OCI-LY1 (cell line): ENCODE results near the gene INO80E.

ENCODE experiments used
- H2AFZ ChIP-seq: fragments of 200-600 bp; sonication (generic), shearing (Covaris generic); 2 replicates; pipeline ENCODE4 v1.6.0; 2014; ENCODE audit warnings: antibody characterized with exemption, mild to moderate bottlenecking, low read length
- H3F3A ChIP-seq: fragments of 200-600 bp; sonication (generic), shearing (Covaris generic); 2 replicates; pipeline ENCODE4 v1.6.0; 2014; ENCODE audit warnings: mild to moderate bottlenecking, antibody characterized with exemption, low read length, moderate library complexity; ENCODE audit not compliant: insufficient read depth
- H3K27ac ChIP-seq: fragments of 200-600 bp; sonication (generic); 2 replicates; pipeline ENCODE4 v1.5.1; 2014; ENCODE audit warnings: low read length, mixed run types, mild to moderate bottlenecking, low read depth; ENCODE audit not compliant: poor library complexity, severe bottlenecking
- H3K27me3 ChIP-seq: fragments of 200-600 bp; sonication (generic); 2 replicates; pipeline ENCODE4 v1.6.0; 2014; ENCODE audit warnings: antibody characterized with exemption, mild to moderate bottlenecking, low read length, moderate library complexity; ENCODE audit not compliant: insufficient read depth
- H3K36me3 ChIP-seq: fragments of 200-600 bp; sonication (generic); 2 replicates; pipeline ENCODE4 v1.6.1; 2014; ENCODE audit warnings: mild to moderate bottlenecking, antibody characterized with exemption, low read length, moderate library complexity, mixed read lengths; ENCODE audit not compliant: insufficient read depth
- H3K4me1 ChIP-seq: fragments of 200-600 bp; sonication (generic); 2 replicates; pipeline ENCODE4 v1.5.1; 2014; ENCODE audit warnings: mild to moderate bottlenecking, low read length, moderate library complexity; ENCODE audit not compliant: insufficient read depth, severe bottlenecking
- H3K4me2 ChIP-seq: fragments of 200-600 bp; sonication (generic), shearing (Covaris generic); 2 replicates; pipeline ENCODE4 v1.6.1; 2014; ENCODE audit warnings: low read length
- H3K4me3 ChIP-seq: fragments of 200-600 bp; sonication (generic); 2 replicates; pipeline ENCODE4 v1.5.1; 2014; ENCODE audit warnings: low read length, low read depth, mild to moderate bottlenecking, mixed read lengths; ENCODE audit not compliant: poor library complexity, severe bottlenecking
- H3K79me2 ChIP-seq: fragments of 200-600 bp; shearing (Covaris generic); 2 replicates; pipeline ENCODE4 v1.6.1; 2016; ENCODE audit warnings: mixed run types, low read length, mixed read lengths; ENCODE audit not compliant: insufficient read depth
- H3K9ac ChIP-seq: fragments of 200-600 bp; sonication (generic), shearing (Covaris generic); 2 replicates; pipeline ENCODE4 v1.6.1; 2014; ENCODE audit warnings: mild to moderate bottlenecking, low read length, mixed read lengths
- H3K9me2 ChIP-seq: fragments of 200-600 bp; sonication (generic), shearing (Covaris generic); 2 replicates; pipeline ENCODE4 v1.6.1; 2014; ENCODE audit warnings: low read depth, mild to moderate bottlenecking, low read length, mixed read lengths
- H3K9me3 ChIP-seq: fragments of 200-600 bp; shearing (Covaris generic); 2 replicates; pipeline ENCODE4 v1.6.1; 2014; ENCODE audit warnings: low read length, mixed read lengths
- H4K20me1 ChIP-seq: fragments of 200-600 bp; sonication (generic), shearing (Covaris generic); 2 replicates; pipeline ENCODE4 v1.6.0; 2016; ENCODE audit warnings: mild to moderate bottlenecking, low read length; ENCODE audit not compliant: insufficient read depth
- EZH2 ChIP-seq: fragments of 200-600 bp; sonication (generic), shearing (Covaris generic); IDR thresholded peaks from 2 replicates; pipeline ENCODE4 v1.8.0; 2017; ENCODE audit warnings: borderline replicate concordance, mixed run types, mild to moderate bottlenecking, antibody characterized with exemption, low read length, moderate library complexity, mixed read lengths
- TF ChIP-seq, protein P1 (sequence below): fragments of 200-600 bp; sonication (generic), shearing (Covaris generic); IDR thresholded peaks from 2 replicates; pipeline ENCODE4 v1.5.1; 2017; ENCODE audit warnings: mild to moderate bottlenecking, antibody characterized with exemption, low read length, moderate library complexity, mixed read lengths

The INO80E gene

DNA sequence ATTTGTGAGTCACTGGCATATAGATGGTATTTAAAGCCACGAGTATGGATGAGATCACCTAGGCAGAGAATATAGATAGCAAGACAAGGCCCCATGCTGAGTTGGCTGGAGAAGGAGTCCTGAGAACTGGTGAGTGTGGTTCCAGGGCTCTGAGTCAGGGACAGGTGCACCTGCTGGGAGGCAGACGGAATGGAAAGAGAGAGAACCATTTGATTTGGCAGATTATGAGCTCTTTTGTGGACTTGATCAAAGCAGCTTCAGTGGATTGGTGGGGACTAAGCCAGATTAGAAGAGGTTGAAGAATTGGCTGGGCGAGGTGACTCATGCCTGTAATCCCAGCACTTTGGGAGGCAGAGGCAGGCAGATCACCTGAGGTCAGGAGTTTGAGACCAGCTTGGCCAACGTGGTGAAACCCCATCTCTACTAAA is 22.7 kb downstream of the INO80E start:
- H3K4me3 ChIP-seq, result no peak overlapping the region
- no peaks in the 10 kb centered on the region for H3K79me2 ChIP-seq
- H3K27me3 ChIP-seq, result peaks cover 9% of the 10 kb centered on the region; the same call in 1 of the 2 replicates
- TF ChIP-seq, protein P1, sequence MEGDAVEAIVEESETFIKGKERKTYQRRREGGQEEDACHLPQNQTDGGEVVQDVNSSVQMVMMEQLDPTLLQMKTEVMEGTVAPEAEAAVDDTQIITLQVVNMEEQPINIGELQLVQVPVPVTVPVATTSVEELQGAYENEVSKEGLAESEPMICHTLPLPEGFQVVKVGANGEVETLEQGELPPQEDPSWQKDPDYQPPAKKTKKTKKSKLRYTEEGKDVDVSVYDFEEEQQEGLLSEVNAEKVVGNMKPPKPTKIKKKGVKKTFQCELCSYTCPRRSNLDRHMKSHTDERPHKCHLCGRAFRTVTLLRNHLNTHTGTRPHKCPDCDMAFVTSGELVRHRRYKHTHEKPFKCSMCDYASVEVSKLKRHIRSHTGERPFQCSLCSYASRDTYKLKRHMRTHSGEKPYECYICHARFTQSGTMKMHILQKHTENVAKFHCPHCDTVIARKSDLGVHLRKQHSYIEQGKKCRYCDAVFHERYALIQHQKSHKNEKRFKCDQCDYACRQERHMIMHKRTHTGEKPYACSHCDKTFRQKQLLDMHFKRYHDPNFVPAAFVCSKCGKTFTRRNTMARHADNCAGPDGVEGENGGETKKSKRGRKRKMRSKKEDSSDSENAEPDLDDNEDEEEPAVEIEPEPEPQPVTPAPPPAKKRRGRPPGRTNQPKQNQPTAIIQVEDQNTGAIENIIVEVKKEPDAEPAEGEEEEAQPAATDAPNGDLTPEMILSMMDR, result no peak
- TF ChIP-seq EZH2, result no peak
- H3K27ac ChIP-seq, result no peak overlapping the region
- H3K9me2 ChIP-seq, result no peaks in the 10 kb centered on the region
- H2AFZ ChIP-seq, result no peak overlapping the region
- H3F3A ChIP-seq, result no peaks in the 10 kb centered on the region
- H3K4me2 ChIP-seq, result no peak overlapping the region
- no peaks in the 10 kb centered on the region for H3K36me3 ChIP-seq
- no peaks in the 10 kb centered on the region for H4K20me1 ChIP-seq
- no peaks in the 10 kb centered on the region for H3K9me3 ChIP-seq
- no peak overlapping the region for H3K9ac ChIP-seq
- peaks cover 5% of the 10 kb centered on the region for H3K4me1 ChIP-seq

DNA sequence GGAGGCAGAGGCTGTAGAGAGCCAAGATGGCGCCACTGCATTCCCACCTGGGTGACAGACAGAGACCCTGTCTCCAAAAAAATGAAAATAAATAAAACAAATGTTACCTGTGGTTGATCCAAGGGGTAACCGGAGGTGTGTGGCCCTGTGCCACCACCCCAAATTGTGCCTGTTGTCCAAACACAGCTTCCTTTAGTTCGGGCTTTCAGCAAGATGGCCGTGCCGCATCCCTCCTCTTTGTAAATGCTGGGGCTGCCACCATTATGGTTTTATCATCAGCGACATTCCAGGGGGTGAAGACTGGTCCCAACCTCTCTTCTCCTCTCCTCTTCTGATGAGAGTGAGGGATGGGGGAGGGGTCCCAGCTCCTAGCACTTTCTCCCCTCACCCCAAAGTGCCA is 26.8 kb downstream of the INO80E start, which contains the start of gene C16orf92:
C16orf92 (plus strand) TSS at position 312 of the 400 bp plus-strand sequence. CDS start 143 bp downstream, outside the sequence.
- no peak within 1 kb of the TSS for H2AFZ ChIP-seq
- TF ChIP-seq, protein P1, result no peak
- TF ChIP-seq EZH2, result no peak
- H4K20me1 ChIP-seq, result no peaks in the 10 kb centered on the region
- H3K4me1 ChIP-seq, result peaks cover 5% of the 10 kb centered on the region
- no peaks in the 10 kb centered on the region for H3K79me2 ChIP-seq
- H3K4me3 ChIP-seq, result no peak within 1 kb of the TSS
- no peak within 1 kb of the TSS for H3K9ac ChIP-seq
- no peaks in the 10 kb centered on the region for H3F3A ChIP-seq
- H3K27ac ChIP-seq, result no peak within 1 kb of the TSS
- no peak within 1 kb of the TSS for H3K4me2 ChIP-seq
- H3K9me3 ChIP-seq, result no peaks in the 10 kb centered on the region
- no peaks in the 10 kb centered on the region for H3K36me3 ChIP-seq
- H3K27me3 ChIP-seq, result peaks cover 12% of the 10 kb centered on the region; the same call in 1 of the 2 replicates
- H3K9me2 ChIP-seq, result no peaks in the 10 kb centered on the region

- peaks cover 5% of the 10 kb centered on the region for H3K4me1 ChIP-seq
Measured at GRCh38 chr16:30023586-30023985, 27.5 kb downstream of the INO80E start.

More at GRCh38 chr16:30023586-30023985, 27.5 kb downstream of the INO80E start:
- H3K4me3 ChIP-seq, result no peak overlapping the region
- no peak overlapping the region for H3K4me2 ChIP-seq
- no peaks in the 10 kb centered on the region for H3K36me3 ChIP-seq
- no peaks in the 10 kb centered on the region for H3K9me2 ChIP-seq
- TF ChIP-seq EZH2, result no peak
- TF ChIP-seq, protein P1, result no peak
- H3K27ac ChIP-seq, result no peak overlapping the region
- H4K20me1 ChIP-seq, result no peaks in the 10 kb centered on the region
- no peak overlapping the region for H3K9ac ChIP-seq
- no peaks in the 10 kb centered on the region for H3K79me2 ChIP-seq
- peaks cover 12% of the 10 kb centered on the region; the same call in 1 of the 2 replicates for H3K27me3 ChIP-seq
- no peaks in the 10 kb centered on the region for H3K9me3 ChIP-seq
- no peak overlapping the region for H2AFZ ChIP-seq
- H3F3A ChIP-seq, result no peaks in the 10 kb centered on the region
